HepG2 (cell line): ENCODE measurements around the gene IRF7. TPM values are rescaled to one million over a fixed set of nuclear protein-coding genes. Genes with fewer than 3 reads are reported as not detected.
A peak's percentile ranks its signal among the peaks of the same experiment; 100 is the strongest.

Experiments
- ATF4 ChIP-seq, 2 experiments: fragments of 450-650 bp in 1 of 2; sonication (generic) in 1 of 2; formaldehyde crosslinking; IDR thresholded peaks; 2 replicates each; pipeline versions ENCODE4 v1.5.0 to v1.8.0; 2020 to 2022; ENCODE audit warnings: mild to moderate bottlenecking in 1 of 2, missing genetic modification reagents in 1 of 2
- GATA4 ChIP-seq: sonication (generic); IDR thresholded peaks from 2 replicates; pipeline ENCODE4 v1.6.1; 2016; ENCODE audit warnings: antibody characterized with exemption, low read depth, borderline replicate concordance
- GATAD1 ChIP-seq: IDR thresholded peaks from 2 replicates; pipeline ENCODE4 v1.6.1; 2016; ENCODE audit warnings: missing genetic modification reagents, missing compliant biosample characterization
- HIVEP1 ChIP-seq: sonication (generic); formaldehyde crosslinking; IDR thresholded peaks from 2 replicates; pipeline ENCODE4 v1.4.0; 2020; ENCODE audit warnings: mild to moderate bottlenecking, missing genetic modification reagents
- HMG20B ChIP-seq: conservative IDR thresholded peaks from 2 replicates; pipeline ENCODE4 v1.6.1; 2016; ENCODE audit warnings: missing genetic modification reagents, missing compliant biosample characterization
- KLF11 ChIP-seq: IDR thresholded peaks from 2 replicates; pipeline ENCODE4 v1.6.1; 2016; ENCODE audit warnings: missing compliant biosample characterization
- KLF15 ChIP-seq: sonication (generic); formaldehyde crosslinking; IDR thresholded peaks from 2 replicates; pipeline ENCODE4 v1.8.1; 2023; ENCODE audit warnings: borderline replicate concordance, mild to moderate bottlenecking, inconsistent platforms, missing genetic modification reagents, mixed read lengths
- MAFK ChIP-seq, 2 experiments: IDR thresholded peaks in 1 of 2; conservative IDR thresholded peaks in 1 of 2; 2 replicates each; pipeline ENCODE4 v1.6.1; 2011; ENCODE audit warnings: improper control_type of control experiment in 2 of 2, low read length in 2 of 2
- MBNL3 ChIP-seq: fragments of 250-450 bp; sonication (Bioruptor Pico); conservative IDR thresholded peaks from 2 replicates; pipeline ENCODE4 v1.8.0; 2022; ENCODE audit warnings: mild to moderate bottlenecking, inconsistent platforms
- MED8 ChIP-seq: sonication (generic); formaldehyde crosslinking; IDR thresholded peaks from 2 replicates; pipeline ENCODE4 v1.8.1; 2023; ENCODE audit warnings: mild to moderate bottlenecking, missing genetic modification reagents; ENCODE audit not compliant: insufficient replicate concordance
- MXD4 ChIP-seq: IDR thresholded peaks from 2 replicates; pipeline ENCODE4 v1.6.1; 2016; ENCODE audit warnings: mild to moderate bottlenecking, missing biosample characterization, missing genetic modification reagents
- NONO ChIP-seq, 2 experiments: fragments of 450-650 bp in 1 of 2; sonication (generic) in 1 of 2; formaldehyde crosslinking in 1 of 2; IDR thresholded peaks in 1 of 2; conservative IDR thresholded peaks in 1 of 2; 2 replicates each; pipeline versions ENCODE4 v1.6.1 to v1.8.0; 2017 to 2022; ENCODE audit warnings: mild to moderate bottlenecking in 1 of 2, missing genetic modification reagents in 1 of 2, moderate library complexity in 1 of 2
- PRPF4 ChIP-seq: fragments of 200-400 bp; formaldehyde crosslinking; IDR thresholded peaks from 2 replicates; pipeline ENCODE4 v1.6.1; 2016; ENCODE audit warnings: low read length, low read depth; ENCODE audit not compliant: poor library complexity, severe bottlenecking
- RARG ChIP-seq: sonication (generic); formaldehyde crosslinking; IDR thresholded peaks from 2 replicates; pipeline ENCODE4 v1.4.0; 2020; ENCODE audit warnings: low read depth, mild to moderate bottlenecking, missing genetic modification reagents
- SP4 ChIP-seq: sonication (generic); formaldehyde crosslinking; IDR thresholded peaks from 2 replicates; pipeline ENCODE4 v1.8.1; 2023; ENCODE audit warnings: mild to moderate bottlenecking, missing genetic modification reagents
- STAT5B ChIP-seq: sonication (generic); formaldehyde crosslinking; IDR thresholded peaks from 2 replicates; pipeline ENCODE4 v1.4.0; 2020; ENCODE audit warnings: missing genetic modification reagents
- TCF7 ChIP-seq: sonication (generic); IDR thresholded peaks from 2 replicates; pipeline ENCODE4 v1.6.1; 2016; ENCODE audit warnings: antibody characterized with exemption, low read depth
- ZBTB37 ChIP-seq: sonication (generic); formaldehyde crosslinking; IDR thresholded peaks from 2 replicates; pipeline ENCODE4 v1.4.0; 2020; ENCODE audit warnings: mild to moderate bottlenecking, missing genetic modification reagents
- ZNF101 ChIP-seq: sonication (generic); formaldehyde crosslinking; IDR thresholded peaks from 2 replicates; pipeline ENCODE4 v1.4.0; 2020; ENCODE audit warnings: mild to moderate bottlenecking, low read depth, missing genetic modification reagents, borderline replicate concordance
- ZNF138 ChIP-seq: sonication (generic); formaldehyde crosslinking; IDR thresholded peaks from 2 replicates; pipeline ENCODE4 v1.5.0; 2020; ENCODE audit warnings: mild to moderate bottlenecking, low read depth, missing genetic modification reagents
- ZNF17 ChIP-seq: sonication (generic); formaldehyde crosslinking; IDR thresholded peaks from 2 replicates; pipeline ENCODE4 v1.5.0; 2020; ENCODE audit warnings: mild to moderate bottlenecking, missing genetic modification reagents
- ZNF30 ChIP-seq: sonication (generic); formaldehyde crosslinking; IDR thresholded peaks from 2 replicates; pipeline ENCODE4 v1.5.0; 2020; ENCODE audit warnings: mild to moderate bottlenecking, missing genetic modification reagents
- ZNF335 ChIP-seq: sonication (generic); formaldehyde crosslinking; IDR thresholded peaks from 2 replicates; pipeline ENCODE4 v1.4.0; 2020; ENCODE audit warnings: missing genetic modification reagents
- ZNF354B ChIP-seq: sonication (generic); formaldehyde crosslinking; IDR thresholded peaks from 2 replicates; pipeline ENCODE4 v1.8.0; 2022; ENCODE audit warnings: mild to moderate bottlenecking, missing genetic modification reagents
- ZNF556 ChIP-seq: sonication (generic); formaldehyde crosslinking; IDR thresholded peaks from 2 replicates; pipeline ENCODE4 v1.4.0; 2020; ENCODE audit warnings: mild to moderate bottlenecking, missing genetic modification reagents, borderline replicate concordance
- ZNF747 ChIP-seq: sonication (generic); formaldehyde crosslinking; IDR thresholded peaks from 2 replicates; pipeline ENCODE4 v1.8.1; 2023; ENCODE audit warnings: missing genetic modification reagents, mild to moderate bottlenecking, borderline replicate concordance
- polyA plus RNA-seq, 8 experiments: library from polyadenylated mRNA; depleted of rRNA in 3 of 8; stranded (reverse) in 7 of 8; unstranded in 1 of 8; fragments of >200 nt; fragmentation: Illumina TruSeq in 4 of 8; extraction: Trizol in 4 of 8; gene quantifications; 2 replicates each; pipeline versions ENCODE4 v1.2.1 to v1.2.3, GENCODE V29; 2011 to 2016; ENCODE audit warnings: low read depth in 4 of 8, missing spikeins in 1 of 8, mixed read lengths in 1 of 8; ENCODE audit not compliant: insufficient read depth in 1 of 8
- total RNA-seq, 5 experiments: library from RNA; depleted of rRNA; stranded (reverse); fragments of >200 nt; fragmentation: Illumina TruSeq; extraction: Trizol; gene quantifications; 2 replicates each; pipeline ENCODE4 v1.2.3, GENCODE V29; 2016; ENCODE audit warnings: low read depth in 1 of 5
- TF ChIP-seq, protein P1 (sequence below): sonication (generic); formaldehyde crosslinking; IDR thresholded peaks from 2 replicates; pipeline ENCODE4 v1.4.0; 2020; ENCODE audit warnings: missing genetic modification reagents

IRF7 gene
- total and polyA plus RNA-seq, 2 of the 13 experiments (the other 11 are each of a cell fraction or from before 2014, with no cell fraction given) = not detected

DNA sequence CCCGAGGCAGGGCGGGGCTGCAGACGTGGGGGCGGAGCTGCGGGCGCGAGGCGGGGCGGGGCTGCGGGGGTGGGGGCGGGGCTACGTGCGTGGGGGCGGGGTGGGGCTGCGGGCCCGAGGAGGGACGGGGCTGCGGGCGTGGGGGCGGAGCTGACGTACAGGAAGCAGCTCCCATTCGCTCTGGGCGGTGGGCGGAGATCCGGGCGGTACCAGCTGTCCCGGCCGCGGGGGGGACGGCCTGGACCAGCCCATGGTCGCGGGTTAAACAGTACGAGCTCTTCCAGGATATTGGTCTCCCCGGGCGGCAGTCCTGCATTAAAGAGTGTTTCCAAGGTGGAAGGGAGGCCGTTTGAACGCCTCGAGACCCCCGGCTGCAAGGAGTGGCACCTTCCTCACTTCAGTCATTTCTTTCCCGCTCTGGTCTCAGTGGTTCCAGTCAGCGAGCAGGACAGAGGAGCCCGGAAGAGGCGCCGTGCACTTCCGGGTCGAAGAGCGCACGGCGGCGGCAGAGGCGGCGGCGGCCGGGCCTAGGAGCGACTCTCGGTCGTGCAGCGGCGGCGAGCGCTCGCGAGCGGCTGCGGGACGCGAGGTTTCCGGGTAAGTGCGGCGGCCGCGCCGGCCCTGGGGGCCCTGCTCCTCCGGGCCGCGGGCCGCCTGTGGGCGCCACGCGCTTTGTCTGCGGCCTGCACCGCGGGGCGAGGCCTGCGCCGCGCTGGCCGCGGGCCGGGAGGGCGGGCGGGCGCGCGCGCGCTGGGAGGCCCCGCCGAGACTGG is 39.6 kb downstream of the IRF7 start, which contains the start of gene PHRF1 (continued):
- TF ChIP-seq ZNF30 (CRISPR knock-in tag) (no peak), ATF4 (CRISPR knock-in tag; IDR thresholded peaks at IDR 0.05) (no peak), MXD4 (CRISPR knock-in tag) (peak; percentile 45; the same call in 1 of the 2 replicates), HIVEP1 (CRISPR knock-in tag) (no peak), TCF7 (0 out of 2 replicates have a peak, but pooled peaks have one; percentile 6), KLF11 (CRISPR knock-in tag) (peak; percentile 69; the same call in 1 of the 2 replicates), MAFK (conservative IDR thresholded peaks at IDR 0.05 in 1 of 2, IDR thresholded peaks at IDR 0.05 in 1 of 2; ENCODE audit: low read length in 2 of 2) (no peak), ZNF101 (CRISPR knock-in tag) (no peak), GATA4 (peak; percentile 13; the same call in 1 of the 2 replicates), ZBTB37 (CRISPR knock-in tag) (no peak), ZNF17 (CRISPR knock-in tag) (no peak), PRPF4 (no peak), ZNF354B (CRISPR knock-in tag) (no peak), NONO (IDR thresholded peaks at IDR 0.05) (no peak), NONO (CRISPR knock-in tag; conservative IDR thresholded peaks at IDR 0.05) (no peak), SP4 (CRISPR knock-in tag) (peak; percentile 77), ZNF747 (CRISPR knock-in tag) (no peak), STAT5B (CRISPR knock-in tag) (no peak), HMG20B (CRISPR knock-in tag) (no peak), ZNF138 (no peak), ZNF335 (no peak), RARG (CRISPR knock-in tag) (no peak), GATAD1 (peak; percentile 89), MBNL3 (CRISPR knock-in tag) (no peak), ZNF556 (no peak), KLF15 (CRISPR knock-in tag) (peak; percentile 84; the same call in 1 of the 2 replicates), MED8 (CRISPR knock-in tag) (no peak)
- TF ChIP-seq, protein P1, sequence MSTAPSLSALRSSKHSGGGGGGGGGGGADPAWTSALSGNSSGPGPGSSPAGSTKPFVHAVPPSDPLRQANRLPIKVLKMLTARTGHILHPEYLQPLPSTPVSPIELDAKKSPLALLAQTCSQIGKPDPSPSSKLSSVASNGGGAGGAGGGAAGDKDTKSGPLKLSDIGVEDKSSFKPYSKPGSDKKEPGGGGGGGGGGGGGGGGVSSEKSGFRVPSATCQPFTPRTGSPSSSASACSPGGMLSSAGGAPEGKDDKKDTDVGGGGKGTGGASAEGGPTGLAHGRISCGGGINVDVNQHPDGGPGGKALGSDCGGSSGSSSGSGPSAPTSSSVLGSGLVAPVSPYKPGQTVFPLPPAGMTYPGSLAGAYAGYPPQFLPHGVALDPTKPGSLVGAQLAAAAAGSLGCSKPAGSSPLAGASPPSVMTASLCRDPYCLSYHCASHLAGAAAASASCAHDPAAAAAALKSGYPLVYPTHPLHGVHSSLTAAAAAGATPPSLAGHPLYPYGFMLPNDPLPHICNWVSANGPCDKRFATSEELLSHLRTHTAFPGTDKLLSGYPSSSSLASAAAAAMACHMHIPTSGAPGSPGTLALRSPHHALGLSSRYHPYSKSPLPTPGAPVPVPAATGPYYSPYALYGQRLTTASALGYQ (CRISPR knock-in tag) = no peak
